Ammon's horn (tissue), 1 donor: ENCODE measurements around the gene CLCN6.

Experiments used
- DNase-seq: peaks from one replicate; pipeline ENCODE4 v3.0.0-alpha.2; 2016; ENCODE audit warnings: low spot score

Gene CLCN6

GRCh38 chr1:11855430-11855829, 49.4 kb downstream of the CLCN6 start:
- no peak for DNase-seq

- DNase-seq: no peak
Observed at GRCh38 chr1:11856698-11857097, 50.7 kb downstream of the CLCN6 start.

GRCh38 chr1:11857164-11857851, 51.3 kb downstream of the CLCN6 start:
- DNase-seq: no peak

GRCh38 chr1:11858158-11858557, 52.2 kb downstream of the CLCN6 start:
- no peak for DNase-seq

- no peak for DNase-seq
Observed at GRCh38 chr1:11858613-11858967, 52.6 kb downstream of the CLCN6 start, which contains the start of gene NPPB. TSS of gene NPPB (minus strand) at chr1:11858945. CDS start at chr1:11858833, 112 bp downstream.

GRCh38 chr1:11858968-11859871, 53.2 kb downstream of the CLCN6 start:
- no peak for DNase-seq

- no peak for DNase-seq
Observed at GRCh38 chr1:11860083-11860482, 54.1 kb downstream of the CLCN6 start.

- DNase-seq: no peak
Observed at GRCh38 chr1:11860587-11860986, 54.6 kb downstream of the CLCN6 start.

- DNase-seq: no peak
Observed at GRCh38 chr1:11862890-11863289, 56.9 kb downstream of the CLCN6 start.

GRCh38 chr1:11868331-11868980, 62.5 kb downstream of the CLCN6 start:
- DNase-seq: no peak

- DNase-seq: no peak
Observed at GRCh38 chr1:11869104-11869503, 63.1 kb downstream of the CLCN6 start.

- no peak for DNase-seq
Observed at GRCh38 chr1:11869650-11870207, 63.7 kb downstream of the CLCN6 start.

GRCh38 chr1:11872545-11872944, 66.6 kb downstream of the CLCN6 start:
- DNase-seq: no peak

GRCh38 chr1:11873395-11874257, 67.6 kb downstream of the CLCN6 start:
- DNase-seq: no peak

- no peak for DNase-seq
Observed at GRCh38 chr1:11874258-11874562, 68.2 kb downstream of the CLCN6 start.

GRCh38 chr1:11874624-11875023, 68.6 kb downstream of the CLCN6 start:
- no peak for DNase-seq

- DNase-seq: no peak
Observed at GRCh38 chr1:11875094-11875493, 69.1 kb downstream of the CLCN6 start.

- no peak for DNase-seq
Observed at GRCh38 chr1:11877074-11877473, 71.1 kb downstream of the CLCN6 start.

- no peak for DNase-seq
Observed at GRCh38 chr1:11878081-11878890, 72.3 kb downstream of the CLCN6 start.

- no peak for DNase-seq
Observed at GRCh38 chr1:11878891-11879190, 72.8 kb downstream of the CLCN6 start.
